WERI-Rb-1 (cell line): ENCODE measurements around the gene TGM2.

Experiments used
- DNase-seq: peaks from one replicate; pipeline ENCODE4 v3.0.0-alpha.2; 2020
- H3K27ac ChIP-seq: fragments of 250-450 bp; sonication (Bioruptor Pico); 2 replicates; pipeline ENCODE4 v1.5.1; 2020; ENCODE audit warnings: mild to moderate bottlenecking, moderate library complexity
- H3K27me3 ChIP-seq: fragments of 250-450 bp; sonication (Bioruptor Pico); 2 replicates; pipeline ENCODE4 v1.5.1; 2021; ENCODE audit warnings: mild to moderate bottlenecking, low read depth, moderate library complexity; ENCODE audit not compliant: insufficient read depth, severe bottlenecking
- H3K36me3 ChIP-seq: fragments of 250-450 bp; sonication (Bioruptor Pico); 2 replicates; pipeline ENCODE4 v1.5.1; 2020; ENCODE audit warnings: mild to moderate bottlenecking, moderate library complexity
- H3K4me3 ChIP-seq: 2 replicates; pipeline ENCODE4 v1.5.1; 2011; ENCODE audit warnings: low read depth, mild to moderate bottlenecking, control low read depth, low read length
- H3K9me3 ChIP-seq: fragments of 250-450 bp; sonication (Bioruptor Pico); 2 replicates; pipeline ENCODE4 v1.5.1; 2021; ENCODE audit warnings: mild to moderate bottlenecking, moderate library complexity; ENCODE audit not compliant: severe bottlenecking
- CTCF ChIP-seq: IDR thresholded peaks from 2 replicates; pipeline ENCODE4 v1.5.1; 2011; ENCODE audit warnings: low read depth, mild to moderate bottlenecking, control low read depth, inconsistent platforms, low read length

The TGM2 gene

GRCh38 chr20:38165966-38166702, 1.1 kb upstream of the TGM2 start:
- Histone ChIP-seq H3K4me3 (no peak overlapping the region), H3K27me3 (no peaks in the 10 kb centered on the region), H3K9me3 (no peaks in the 10 kb centered on the region), H3K27ac (no peak overlapping the region), H3K36me3 (no peaks in the 10 kb centered on the region)
- no peak for TF ChIP-seq CTCF
- no peak for DNase-seq

- Histone ChIP-seq H3K27me3 (no peaks in the 10 kb centered on the region), H3K36me3 (no peaks in the 10 kb centered on the region), H3K27ac (no peak overlapping the region), H3K9me3 (no peaks in the 10 kb centered on the region), H3K4me3 (no peak overlapping the region)
- no peak for DNase-seq
- TF ChIP-seq CTCF, result no peak
Observed at GRCh38 chr20:38164624-38165088, 414 bp downstream of the TGM2 start.

- TF ChIP-seq CTCF, result no peak
- Histone ChIP-seq H3K4me3 (no peak overlapping the region), H3K27ac (no peak overlapping the region), H3K9me3 (no peaks in the 10 kb centered on the region), H3K36me3 (no peaks in the 10 kb centered on the region), H3K27me3 (no peaks in the 10 kb centered on the region)
- no peak for DNase-seq
Observed at GRCh38 chr20:38164069-38164468, 1.0 kb downstream of the TGM2 start.

- no peak for DNase-seq
- Histone ChIP-seq H3K27ac (no peak overlapping the region), H3K9me3 (no peaks in the 10 kb centered on the region), H3K27me3 (no peaks in the 10 kb centered on the region), H3K36me3 (no peaks in the 10 kb centered on the region), H3K4me3 (no peak overlapping the region)
- no peak for TF ChIP-seq CTCF
Observed at GRCh38 chr20:38162878-38163875, 1.9 kb downstream of the TGM2 start.

- H3K9me3 ChIP-seq, result no peaks in the 10 kb centered on the region
- no peak for TF ChIP-seq CTCF
- no peak for DNase-seq
- no peaks in the 10 kb centered on the region for H3K36me3 ChIP-seq
- no peak overlapping the region for H3K4me3 ChIP-seq
- no peak overlapping the region for H3K27ac ChIP-seq
- H3K27me3 ChIP-seq, result no peaks in the 10 kb centered on the region
Observed at GRCh38 chr20:38162149-38162548, 2.9 kb downstream of the TGM2 start.
